Measurements from ENCODE around the gene TRABD. TPM values are rescaled to one million over a fixed set of nuclear protein-coding genes. Genes with fewer than 3 reads are reported as not detected.
"Not testable (repeated sequence)": the region's sequence is repeated elsewhere in the genome, so short reads cannot be mapped to it uniquely, and the experiment has no call there.

TRABD gene
- total and polyA plus RNA-seq, 2 donors from 2014 or later, result 34.2 to 56.3 TPM

- no peak for FAIRE-seq
Measured at GRCh38 chr22:50162391-50162956, 23.2 kb upstream of the TRABD start.

GRCh38 chr22:50165436-50166123 is 20.1 kb upstream of the TRABD start:
- FAIRE-seq, result no peak
- TF ChIP-seq CTCF (IDR thresholded peaks at IDR 0.05; ENCODE audit: borderline replicate concordance, extremely low read depth, insufficient read depth), result no peak
- intact Hi-C loops (cut with DNase I), result no loop called here
- H3K36me3 ChIP-seq (ENCODE audit: control insufficient read depth in 2 of 3, insufficient read depth in 3 of 3, low read length in 3 of 3), result no peaks in the 10 kb centered on the region
- H3K27ac ChIP-seq (ENCODE audit: low read depth in 2 of 2, low read length in 2 of 2), result no peak overlapping the region
- no peaks in the 10 kb centered on the region for H3K4me1 ChIP-seq (ENCODE audit: control insufficient read depth in 2 of 3, insufficient read depth in 2 of 3, low read depth in 1 of 3, low read length in 3 of 3)
- no peak overlapping the region for H3K9ac ChIP-seq (ENCODE audit: low read length in 3 of 3)
- no peak overlapping the region for H3K4me3 ChIP-seq (ENCODE audit: low read length in 3 of 3)
- peaks cover 3% of the 10 kb centered on the region for H3K27me3 ChIP-seq (ENCODE audit: control insufficient read depth, insufficient read depth, low read length)
- no peaks in the 10 kb centered on the region for H3K9me3 ChIP-seq (ENCODE audit: control insufficient read depth in 2 of 3, insufficient read depth in 1 of 3, low read length in 3 of 3)
- DNase-seq, result peak in 1 of 5 donors; percentile 53

More at GRCh38 chr22:50162391-50162956, 23.2 kb upstream of the TRABD start:
- Histone ChIP-seq H3K9me3 (ENCODE audit: control insufficient read depth in 2 of 3, insufficient read depth in 1 of 3, low read length in 3 of 3) (no peaks in the 10 kb centered on the region), H3K9ac (ENCODE audit: low read length in 3 of 3) (no peak overlapping the region), H3K27me3 (ENCODE audit: control insufficient read depth, insufficient read depth, low read length) (no peaks in the 10 kb centered on the region), H3K36me3 (ENCODE audit: control insufficient read depth in 2 of 3, insufficient read depth in 3 of 3, low read length in 3 of 3) (no peaks in the 10 kb centered on the region), H3K4me3 (ENCODE audit: low read length in 3 of 3) (no peak overlapping the region), H3K4me1 (ENCODE audit: control insufficient read depth in 2 of 3, insufficient read depth in 2 of 3, low read depth in 1 of 3, low read length in 3 of 3) (peaks cover 0 to 3% (median 0%) of the 10 kb centered on the region in 3 donors), H3K27ac (ENCODE audit: low read depth in 2 of 2, low read length in 2 of 2) (no peak overlapping the region)
- intact Hi-C loops (cut with DNase I), result no loop called here
- no peak for TF ChIP-seq CTCF (IDR thresholded peaks at IDR 0.05; ENCODE audit: borderline replicate concordance, extremely low read depth, insufficient read depth)
- DNase-seq, result peak in 1 of 5 donors; percentile 34

GRCh38 chr22:50167689-50168489 is 17.8 kb upstream of the TRABD start:
- H3K27me3 ChIP-seq (ENCODE audit: control insufficient read depth, insufficient read depth, low read length), result peaks cover 3% of the 10 kb centered on the region
- no peaks in the 10 kb centered on the region for H3K36me3 ChIP-seq (ENCODE audit: control insufficient read depth in 2 of 3, insufficient read depth in 3 of 3, low read length in 3 of 3)
- H3K9me3 ChIP-seq (ENCODE audit: control insufficient read depth in 2 of 3, insufficient read depth in 1 of 3, low read length in 3 of 3), result no peaks in the 10 kb centered on the region
- H3K4me3 ChIP-seq (ENCODE audit: low read length in 3 of 3), result no peak overlapping the region
- intact Hi-C loops (cut with DNase I), result no loop called here
- peaks cover 0 to 4% (median 0%) of the 10 kb centered on the region in 3 donors for H3K4me1 ChIP-seq (ENCODE audit: control insufficient read depth in 2 of 3, insufficient read depth in 2 of 3, low read depth in 1 of 3, low read length in 3 of 3)
- FAIRE-seq (no peak), DNase-seq (peak in 1 of 5 donors; percentile 36)
- no peak for TF ChIP-seq CTCF (IDR thresholded peaks at IDR 0.05; ENCODE audit: borderline replicate concordance, extremely low read depth, insufficient read depth)
- no peak overlapping the region for H3K27ac ChIP-seq (ENCODE audit: low read depth in 2 of 2, low read length in 2 of 2)
- H3K9ac ChIP-seq (ENCODE audit: low read length in 3 of 3), result no peak overlapping the region

- FAIRE-seq; intact Hi-C loops (cut with DNase I); H3K4me1 ChIP-seq (ENCODE audit: control insufficient read depth in 2 of 3, insufficient read depth in 2 of 3, low read depth in 1 of 3, low read length in 3 of 3); H3K9ac ChIP-seq (ENCODE audit: low read length in 3 of 3); H3K36me3 ChIP-seq (ENCODE audit: control insufficient read depth in 2 of 3, insufficient read depth in 3 of 3, low read length in 3 of 3); H3K27ac ChIP-seq (ENCODE audit: low read depth in 2 of 2, low read length in 2 of 2); H3K9me3 ChIP-seq (ENCODE audit: control insufficient read depth in 2 of 3, insufficient read depth in 1 of 3, low read length in 3 of 3); DNase-seq; H3K4me3 ChIP-seq (ENCODE audit: low read length in 3 of 3); H3K27me3 ChIP-seq (ENCODE audit: control insufficient read depth, insufficient read depth, low read length): not testable (repeated sequence)
Measured at GRCh38 chr22:50168490-50169180, 17.1 kb upstream of the TRABD start.

All from kidney (tissue), 14 donors.